ENCODE measurements around the gene ELP1.

GRCh38 chr9:108928386-108928785 is 5.5 kb downstream of the ELP1 start:
- no peak for TF ChIP-seq CTCF (conservative IDR thresholded peaks at IDR 0.05; ENCODE audit: low read length)
- TF ChIP-seq EZH2phosphoT487 (IDR thresholded peaks at IDR 0.05; ENCODE audit: borderline replicate concordance): no peak

Data from Loucy (cell line).